Measurements from ENCODE around the gene HYCC2.
A peak's percentile ranks its signal among the peaks of the same experiment; 100 is the strongest.
"Not testable (repeated sequence)": the region's sequence is repeated elsewhere in the genome, so short reads cannot be mapped to it uniquely, and the experiment has no call there.

Gene HYCC2

DNA sequence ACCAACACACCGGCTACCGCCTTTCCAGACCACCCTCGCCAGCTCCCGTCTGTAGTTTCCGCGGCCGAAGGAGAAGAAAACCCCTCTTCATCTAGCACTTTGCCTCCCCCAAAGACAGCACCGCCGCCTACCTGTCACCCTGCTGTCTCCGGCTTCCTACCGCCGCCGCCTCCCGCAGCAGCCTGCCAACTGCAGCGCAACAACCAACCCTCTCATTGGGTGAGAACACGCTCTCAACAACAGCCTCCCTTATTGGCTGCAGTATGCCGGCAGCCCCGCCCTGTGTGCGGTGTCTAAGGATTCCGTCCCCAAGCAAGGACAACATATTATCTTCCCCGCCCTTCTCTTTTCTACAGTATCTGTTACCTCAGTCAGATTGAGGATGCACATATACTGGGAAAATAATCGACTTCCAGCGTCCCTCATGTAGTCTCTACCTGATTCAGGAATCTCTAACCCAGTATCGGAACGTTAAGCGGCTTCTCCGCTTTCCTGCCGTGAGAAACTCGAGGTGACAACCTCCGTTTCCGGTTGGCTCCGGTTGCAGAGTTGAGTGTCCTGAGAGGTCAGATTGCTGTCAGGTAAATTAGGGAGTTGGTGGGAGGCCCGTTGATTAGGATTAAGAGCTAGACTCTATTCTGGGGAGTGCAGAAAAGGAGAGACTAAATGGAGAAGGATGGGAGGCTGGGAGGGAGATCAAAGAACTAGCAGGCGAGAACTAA lies at the start of gene HYCC2, which contains the start of gene NDUFB3:
Gene HYCC2 (minus strand): TSS at position 193 of the 722 bp plus-strand sequence. CDS start 47,662 bp downstream, outside the sequence.
Gene NDUFB3 (plus strand): TSS at position 523 of the 722 bp plus-strand sequence. CDS start 6,882 bp downstream, outside the sequence.
- peak; percentile 94 for DNase-seq

DNA sequence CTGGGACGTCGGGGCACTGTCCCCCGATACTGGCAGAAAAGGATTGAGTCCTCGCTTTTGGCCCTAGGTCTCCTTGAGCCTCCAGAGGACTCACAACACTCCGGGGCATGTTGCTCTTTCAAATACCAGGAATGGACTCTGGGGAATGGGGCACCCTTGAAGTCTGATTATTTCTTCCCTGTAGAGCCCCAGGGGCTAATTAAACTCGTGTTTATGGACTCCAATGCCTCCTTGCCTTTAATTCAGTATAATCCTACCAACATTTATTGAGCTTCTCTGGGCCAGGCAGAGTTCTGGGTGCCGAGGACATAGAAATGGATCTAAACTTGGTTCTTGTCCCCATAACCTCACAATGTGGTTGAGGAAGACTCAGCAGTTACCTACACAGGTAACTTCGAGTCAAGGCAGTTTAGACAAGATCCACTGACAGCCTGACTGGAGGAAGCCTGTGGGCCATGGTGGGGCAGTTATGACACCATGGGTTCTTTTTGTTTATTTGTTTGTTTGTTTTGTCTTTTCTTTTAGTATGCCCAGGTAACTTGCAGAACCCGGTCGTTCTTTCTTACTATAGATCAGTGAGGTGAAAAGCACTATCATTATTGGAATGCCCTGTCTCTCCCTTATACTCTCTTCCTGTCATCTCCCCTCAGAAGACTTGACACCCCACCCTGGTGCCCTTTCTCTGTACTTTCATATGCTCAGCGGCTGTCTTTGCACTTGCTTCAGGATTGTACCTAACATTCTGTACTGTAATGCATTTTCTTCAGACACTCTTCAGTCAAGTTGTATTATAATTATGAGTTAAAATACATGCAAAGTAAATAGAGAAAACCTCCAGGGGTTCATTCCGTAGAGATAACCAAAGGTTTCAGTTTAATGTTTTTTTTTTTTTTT lies 47.7 kb upstream of the HYCC2 start:
- no peak for DNase-seq

DNA sequence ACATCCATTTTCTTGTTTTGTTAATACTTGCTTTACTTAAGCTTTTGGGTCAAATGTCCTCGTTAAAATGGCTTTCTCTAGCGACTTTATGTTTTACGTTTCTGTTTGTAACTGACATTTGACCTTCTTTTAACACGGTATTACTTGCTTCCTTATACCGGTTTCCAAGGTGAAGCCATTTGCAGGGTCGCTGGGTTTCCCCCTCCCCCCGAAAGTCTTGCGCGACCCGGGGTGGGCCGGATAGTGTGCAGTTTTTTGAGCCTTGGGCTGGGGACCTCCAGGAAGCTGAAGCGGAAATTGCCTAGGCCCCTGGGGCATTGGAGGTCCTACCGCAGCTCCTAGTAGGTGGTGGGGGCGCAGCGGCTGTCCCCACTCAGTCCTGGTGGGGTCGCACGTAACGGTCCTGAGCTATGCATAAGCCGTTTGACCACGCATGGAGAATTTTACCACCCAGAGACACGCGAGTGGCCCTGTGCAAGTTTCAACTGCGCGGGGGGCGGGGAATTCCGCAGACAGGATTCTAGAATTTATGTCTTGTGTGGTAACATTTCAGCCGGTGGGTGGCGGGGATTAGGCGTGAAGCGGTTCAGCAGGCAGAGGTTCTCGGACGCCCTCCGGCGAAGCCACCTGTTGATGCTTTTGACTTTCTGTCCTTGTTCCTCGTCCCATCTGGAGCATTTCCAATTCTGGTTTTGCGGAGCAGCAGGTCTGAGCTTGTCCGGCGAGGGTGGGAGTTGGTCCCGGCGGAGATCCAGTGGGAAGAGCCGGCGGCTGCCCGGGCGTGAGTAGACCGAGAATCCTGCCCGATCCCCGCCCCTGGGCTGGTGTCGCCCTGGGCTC lies 46.9 kb upstream of the HYCC2 start:
- peak; percentile 87 for DNase-seq

- not testable (repeated sequence) for DNase-seq
Observed at GRCh38 chr2:201117735-201118094, 46.2 kb upstream of the HYCC2 start.

GRCh38 chr2:201116959-201117734 lies 45.7 kb upstream of the HYCC2 start:
- DNase-seq, result no peak

GRCh38 chr2:201116115-201116958 lies 44.9 kb upstream of the HYCC2 start, which contains the start of gene CFLAR:
TSS of gene CFLAR (plus strand) at chr2:201116164. CDS start at chr2:201129866, 13,702 bp downstream.
- peak; percentile 83 for DNase-seq

- DNase-seq, result no peak
Observed at GRCh38 chr2:201114846-201115245, 43.4 kb upstream of the HYCC2 start.

DNA sequence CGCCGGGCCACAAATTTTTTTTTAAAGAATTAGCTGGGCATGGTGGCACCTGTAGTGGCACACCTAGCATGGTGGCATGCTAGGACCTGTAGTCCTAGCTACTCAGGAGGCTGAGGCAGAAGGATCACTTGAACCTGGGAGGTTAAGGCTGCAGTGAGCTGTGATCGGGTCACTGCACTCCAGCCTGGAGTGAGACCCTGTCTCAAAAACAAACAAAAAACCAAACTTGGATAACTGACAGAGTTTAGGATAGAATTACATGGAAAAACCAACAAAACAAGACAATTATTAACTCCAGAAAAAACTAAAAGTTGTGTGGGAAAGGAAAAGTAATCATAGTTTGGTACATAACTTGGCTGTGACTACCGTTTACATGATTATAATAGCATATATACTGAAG lies 42.9 kb upstream of the HYCC2 start:
- DNase-seq, result no peak

GRCh38 chr2:201111096-201111495 lies 39.6 kb upstream of the HYCC2 start:
- no peak for DNase-seq

DNA sequence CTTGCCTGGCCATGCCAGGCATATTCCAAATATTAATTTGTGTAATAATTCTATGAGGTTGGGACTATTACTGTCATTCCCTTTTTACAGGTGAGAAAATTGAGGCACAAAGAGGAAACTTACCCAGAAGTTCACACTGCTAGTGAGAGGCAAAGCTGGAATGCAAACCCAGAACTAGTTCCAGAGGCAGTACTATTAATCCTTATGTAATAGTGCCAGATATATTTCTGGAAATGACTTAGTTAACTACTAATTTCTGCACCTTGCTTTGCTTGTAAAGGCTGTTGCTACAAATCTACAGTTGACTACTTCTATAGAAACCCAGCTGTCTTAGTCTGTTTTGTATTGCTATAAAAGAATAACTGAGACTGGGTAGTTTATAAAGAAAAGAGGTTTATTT lies 39.1 kb upstream of the HYCC2 start:
- no peak for DNase-seq

DNA sequence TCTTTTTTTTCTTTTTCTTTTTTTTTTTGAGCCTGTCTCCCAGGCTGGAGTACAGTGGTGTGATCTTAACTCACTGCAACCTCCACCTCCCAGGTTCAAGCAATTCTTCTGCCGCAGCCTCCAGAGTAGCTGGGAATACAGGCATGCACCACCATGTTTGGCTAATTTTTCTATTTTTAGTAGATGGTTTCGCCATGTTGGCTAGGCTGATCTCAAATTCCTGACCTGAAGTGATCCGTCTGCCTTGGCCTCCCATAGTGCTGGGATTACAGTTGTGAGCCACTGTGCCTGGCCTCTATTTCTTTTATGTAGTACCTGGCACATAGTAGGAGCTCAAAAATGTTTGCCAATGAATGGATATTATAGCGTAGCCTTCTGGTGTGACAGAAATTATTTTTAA lies 37.7 kb upstream of the HYCC2 start:
- no peak for DNase-seq

DNA sequence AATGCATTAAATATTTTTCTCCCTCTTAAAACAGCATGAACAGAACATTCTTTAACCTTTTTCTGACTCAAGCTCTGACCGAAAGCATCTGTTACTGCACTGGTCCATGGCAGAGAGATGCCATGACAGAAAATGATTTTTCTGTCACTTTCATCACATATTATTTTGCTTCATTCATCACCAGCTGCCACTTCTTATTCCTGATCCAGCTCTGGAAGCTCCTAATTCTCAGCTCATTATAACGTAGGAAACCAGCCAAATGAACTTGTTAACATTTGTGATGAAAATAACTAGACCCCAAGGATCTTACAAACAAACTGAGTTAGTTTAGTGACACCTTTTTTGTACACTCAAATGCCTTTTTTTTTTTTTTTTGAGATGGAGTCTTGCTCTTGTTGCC lies 36.9 kb upstream of the HYCC2 start:
- DNase-seq, result no peak

DNA sequence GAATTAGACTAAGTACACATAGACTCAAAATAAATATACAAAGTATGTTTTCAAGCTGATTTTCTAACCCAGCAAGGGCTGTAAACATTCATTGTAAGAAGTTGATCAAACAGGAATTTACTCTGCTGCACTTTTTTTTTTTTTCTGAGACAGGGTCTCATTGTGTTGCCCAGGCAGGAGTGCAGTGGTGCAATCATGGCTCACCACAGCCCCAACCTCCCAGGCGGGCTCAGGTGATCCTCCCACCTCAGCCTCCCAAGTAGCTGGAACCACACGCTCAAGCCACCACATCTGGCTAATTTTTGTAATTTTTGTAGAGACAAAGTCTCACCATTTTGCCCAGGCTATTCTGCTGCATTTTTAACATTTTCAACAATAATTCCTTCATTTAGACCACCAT lies 36.2 kb upstream of the HYCC2 start:
- no peak for DNase-seq

- DNase-seq, result no peak
Observed at GRCh38 chr2:201105759-201106158, 34.3 kb upstream of the HYCC2 start.

- DNase-seq, result no peak
Observed at GRCh38 chr2:201100497-201100896, 29.0 kb upstream of the HYCC2 start.

DNA sequence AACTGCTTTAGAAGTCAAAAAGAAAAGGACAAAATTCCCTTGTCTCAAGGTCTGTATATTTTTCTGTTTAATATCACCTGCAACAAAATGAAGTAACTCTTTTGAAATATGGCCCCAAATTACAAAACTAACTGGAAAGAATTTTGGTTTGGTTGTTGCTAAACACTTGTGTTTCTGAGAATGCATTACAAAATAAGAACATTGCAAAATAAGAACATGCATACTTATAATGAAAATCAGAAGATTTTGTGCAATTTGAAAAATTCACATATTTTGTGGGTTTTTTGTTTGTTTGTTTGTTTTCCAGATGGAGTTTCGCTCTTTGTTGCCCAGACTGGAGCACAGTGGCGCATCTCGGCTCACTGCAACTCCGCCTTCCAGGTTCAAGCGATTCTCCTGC lies 22.1 kb upstream of the HYCC2 start:
- DNase-seq, result no peak

- no peak for DNase-seq
Observed at GRCh38 chr2:201090574-201090973, 19.1 kb upstream of the HYCC2 start.

GRCh38 chr2:201084863-201085262 lies 13.4 kb upstream of the HYCC2 start:
- DNase-seq, result no peak

- DNase-seq, result no peak
Observed at GRCh38 chr2:201074996-201075395, 3.5 kb upstream of the HYCC2 start.

- DNase-seq, result no peak
Observed at GRCh38 chr2:201073071-201073470, 1.6 kb upstream of the HYCC2 start.

DNA sequence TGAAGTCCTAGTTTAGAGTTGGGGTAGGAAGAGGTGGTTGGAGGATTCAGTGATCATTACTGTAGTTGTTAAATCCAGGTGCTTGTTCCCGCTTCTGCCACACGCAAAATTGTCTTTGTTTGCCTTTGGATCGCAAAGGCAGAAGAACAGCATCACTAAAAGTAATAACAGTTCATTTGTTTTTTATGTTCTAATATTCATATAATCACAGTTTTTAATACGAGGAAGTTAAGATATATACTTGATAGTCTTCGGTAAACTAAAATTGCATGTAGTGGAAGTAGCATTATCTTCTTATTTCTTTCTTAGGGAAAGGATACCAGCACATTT lies 695 bp upstream of the HYCC2 start:
- no peak for DNase-seq
